ENCODE data around the gene G0S2.

GRCh38 chr1:209629621-209630382 is 45.4 kb upstream of the G0S2 start:
- TF ChIP-seq, protein P1, sequence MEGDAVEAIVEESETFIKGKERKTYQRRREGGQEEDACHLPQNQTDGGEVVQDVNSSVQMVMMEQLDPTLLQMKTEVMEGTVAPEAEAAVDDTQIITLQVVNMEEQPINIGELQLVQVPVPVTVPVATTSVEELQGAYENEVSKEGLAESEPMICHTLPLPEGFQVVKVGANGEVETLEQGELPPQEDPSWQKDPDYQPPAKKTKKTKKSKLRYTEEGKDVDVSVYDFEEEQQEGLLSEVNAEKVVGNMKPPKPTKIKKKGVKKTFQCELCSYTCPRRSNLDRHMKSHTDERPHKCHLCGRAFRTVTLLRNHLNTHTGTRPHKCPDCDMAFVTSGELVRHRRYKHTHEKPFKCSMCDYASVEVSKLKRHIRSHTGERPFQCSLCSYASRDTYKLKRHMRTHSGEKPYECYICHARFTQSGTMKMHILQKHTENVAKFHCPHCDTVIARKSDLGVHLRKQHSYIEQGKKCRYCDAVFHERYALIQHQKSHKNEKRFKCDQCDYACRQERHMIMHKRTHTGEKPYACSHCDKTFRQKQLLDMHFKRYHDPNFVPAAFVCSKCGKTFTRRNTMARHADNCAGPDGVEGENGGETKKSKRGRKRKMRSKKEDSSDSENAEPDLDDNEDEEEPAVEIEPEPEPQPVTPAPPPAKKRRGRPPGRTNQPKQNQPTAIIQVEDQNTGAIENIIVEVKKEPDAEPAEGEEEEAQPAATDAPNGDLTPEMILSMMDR (IDR thresholded peaks at IDR 0.05; ENCODE audit: low read length), result no peak
- TF ChIP-seq EZH2 (IDR thresholded peaks at IDR 0.05; ENCODE audit: borderline replicate concordance, low read length), result no peak

Data from OCI-LY1 (cell line).